B cell (primary cell): ENCODE data around the gene CAMK1D. TPM values are rescaled to one million over a fixed set of nuclear protein-coding genes. Genes with fewer than 3 reads are reported as not detected.

Experiments used
- ATAC-seq: fragments of 200-7000 bp; cut with Tn5 transposase; one replicate; pipeline ENCODE4 v1.10.0; 2021; ENCODE audit warnings: low read depth, mild to moderate bottlenecking, moderate number of reproducible peaks, moderate library complexity
- CTCF ChIA-PET: fragments of 350-600 bp; sonication (Branson Sonifier 250); formaldehyde crosslinking; loops from one replicate; lab custom pipeline; 2021; ENCODE audit warnings: antibody characterized with exemption, inconsistent platforms; lab: Charles Lee
- POLR2A ChIA-PET: fragments of 350-600 bp; sonication (Branson Sonifier 250); formaldehyde crosslinking; loops from one replicate; lab custom pipeline; 2021; ENCODE audit warnings: antibody characterized with exemption; lab: Charles Lee
- DNase-seq: peaks from one replicate; pipeline ENCODE4 v3.0.0; 2013
- H2AFZ ChIP-seq: 2 replicates; pipeline ENCODE4 v1.6.1; 2012; ENCODE audit warnings: mild to moderate bottlenecking, low read depth, low read length; ENCODE audit not compliant: insufficient read depth, poor library complexity, severe bottlenecking
- H3K27ac ChIP-seq, 2 donors: 1 replicate in 1 of 2; 2 replicates in 1 of 2; pipeline ENCODE4 v1.5.1; 2012 to 2013; ENCODE audit warnings: low read length in 2 of 2, mild to moderate bottlenecking in 2 of 2, moderate library complexity in 1 of 2
- H3K27me3 ChIP-seq, 4 experiments: fragments of 200-600 bp in 1 of 4; sonication (generic) in 1 of 4; replicated peaks in 1 of 4; 1 replicate in 2 of 4; 2 replicates in 2 of 4; pipeline versions ENCODE4 v1.6.1 to v1.7.0; 2013 to 2016; ENCODE audit warnings: low read length in 3 of 4, mild to moderate bottlenecking in 2 of 4, mixed read lengths in 1 of 4, moderate library complexity in 1 of 4; ENCODE audit not compliant: insufficient read depth in 4 of 4, control insufficient read depth in 3 of 4; ENCODE audit errors: control extremely low read depth in 1 of 4
- H3K36me3 ChIP-seq, 2 experiments: replicated peaks in 1 of 2; 1 replicate in 1 of 2; 2 replicates in 1 of 2; pipeline versions ENCODE4 v1.6.1 to v1.7.1; 2013; ENCODE audit warnings: low read length in 1 of 2; ENCODE audit not compliant: insufficient read depth in 2 of 2, control insufficient read depth in 1 of 2; ENCODE audit errors: control extremely low read depth in 1 of 2, extremely low read depth in 1 of 2
- H3K4me1 ChIP-seq, 2 donors: fragments of 200-600 bp in 1 of 2; sonication (generic) in 1 of 2; 1 replicate in 1 of 2; 2 replicates in 1 of 2; pipeline versions ENCODE4 v1.5.1 to v1.6.1; 2013 to 2017; ENCODE audit warnings: low read length in 2 of 2; ENCODE audit not compliant: control insufficient read depth in 2 of 2, insufficient read depth in 2 of 2
- H3K4me2 ChIP-seq: replicated peaks from 2 replicates; pipeline ENCODE3; 2012; ENCODE audit warnings: mild to moderate bottlenecking, low read depth, low read length; ENCODE audit not compliant: poor library complexity, severe bottlenecking
- H3K4me3 ChIP-seq, 5 experiments: fragments of 200-600 bp in 1 of 5; sonication (generic) in 1 of 5; 1 replicate in 3 of 5; 2 replicates in 2 of 5; pipeline versions ENCODE4 v1.5.1 to v1.7.0; 2011 to 2016; ENCODE audit warnings: low read length in 4 of 5, mild to moderate bottlenecking in 4 of 5, low read depth in 2 of 5, control low read depth in 1 of 5, moderate library complexity in 1 of 5; ENCODE audit not compliant: insufficient read depth in 1 of 5; ENCODE audit errors: control extremely low read depth in 1 of 5, extremely low read depth in 1 of 5
- H3K79me2 ChIP-seq: fragments of 200-600 bp; sonication (generic); one replicate; pipeline ENCODE4 v1.6.0; 2016; ENCODE audit warnings: low read length; ENCODE audit not compliant: control insufficient read depth, insufficient read depth
- H3K9ac ChIP-seq: fragments of 200-600 bp; sonication (generic); 2 replicates; pipeline ENCODE4 v1.6.1; 2017; ENCODE audit warnings: mild to moderate bottlenecking, low read length, moderate library complexity
- H3K9me3 ChIP-seq, 3 donors: one replicate each; pipeline versions ENCODE4 v1.6.1 to v1.7.1; 2013; ENCODE audit warnings: low read length in 2 of 3; ENCODE audit not compliant: control insufficient read depth in 2 of 3, insufficient read depth in 1 of 3; ENCODE audit errors: control extremely low read depth in 1 of 3
- H4K20me1 ChIP-seq: 2 replicates; pipeline ENCODE4 v1.6.0; 2012; ENCODE audit warnings: mild to moderate bottlenecking, low read length; ENCODE audit not compliant: insufficient read depth, control insufficient read depth, poor library complexity, severe bottlenecking
- H3K27ac Mint-ChIP-seq: one replicate; pipeline ENCODE4 v1.8.0; 2021; ENCODE audit warnings: mixed read lengths
- H3K27me3 Mint-ChIP-seq: one replicate; pipeline ENCODE4 v1.8.0; 2021; ENCODE audit warnings: mixed read lengths
- H3K4me1 Mint-ChIP-seq: one replicate; pipeline ENCODE4 v1.8.0; 2021; ENCODE audit warnings: mixed read lengths
- H3K4me3 Mint-ChIP-seq: one replicate; pipeline ENCODE4 v1.8.0; 2021; ENCODE audit warnings: mixed read lengths
- H3K9me3 Mint-ChIP-seq: one replicate; pipeline ENCODE4 v1.8.0; 2022; ENCODE audit warnings: mixed read lengths; ENCODE audit not compliant: insufficient read depth
- EZH2 ChIP-seq: IDR thresholded peaks from 2 replicates; pipeline ENCODE4 v1.6.1; 2012; ENCODE audit warnings: borderline replicate concordance, low read depth, mild to moderate bottlenecking, moderate library complexity, low read length; ENCODE audit not compliant: insufficient read depth, poor library complexity, severe bottlenecking
- WGBS: methylation state at CpG from one replicate; pipeline ENCODE4 v1.1.5; 2013; ENCODE audit warnings: missing lambda C conversion rate; ENCODE audit not compliant: insufficient coverage; 5-methylcytosine and 5-hydroxymethylcytosine counted together
- intact Hi-C: fragments of 100-400 bp; cut with micrococcal nuclease; formaldehyde crosslinking; loops from one replicate; pipeline ENCODE4 v1.10.0; 2022
- polyA plus RNA-seq: library from polyadenylated mRNA; depleted of rRNA; stranded (reverse); fragments of >200 nt; gene quantifications from 2 replicates; pipeline ENCODE4 v1.2.3, GENCODE V29; 2012
- total RNA-seq, 2 donors: library from RNA; stranded (reverse); fragments of 120-200 nt in 1 of 2; gene quantifications; 1 replicate in 1 of 2; 2 replicates in 1 of 2; pipeline versions ENCODE4 v1.2.3 to v1.2.4, GENCODE V29; 2013 to 2022
- TF ChIP-seq, protein P1 (sequence below): fragments of 200-600 bp; IDR thresholded peaks from one replicate; pipeline ENCODE4 v1.8.0; 2022; ENCODE audit warnings: antibody characterized with exemption, mild to moderate bottlenecking

Gene CAMK1D
- total and polyA plus RNA-seq, 2 donors (not counting 1 experiment from before 2014, with no cell fraction given), result 34.1 to 69.7 TPM

GRCh38 chr10:12634621-12634931 lies 285.2 kb downstream of the CAMK1D start:
- H3K4me3 ChIP-seq, result no peak overlapping the region
- H3K4me3 Mint-ChIP-seq, result no peak overlapping the region
- H3K79me2 ChIP-seq, result peaks cover 93% of the 10 kb centered on the region
- ChIA-PET POLR2A (no interaction called here), CTCF (interaction anchor here (0.7 kb wide), 1 partner anchor 22 kb away, joined by 3 read pairs; no protein-coding TSS in a partner anchor)
- peak overlapping the region; percentile 39 for H3K27ac Mint-ChIP-seq
- H3K27me3 Mint-ChIP-seq, result no peaks in the 10 kb centered on the region
- ATAC-seq, result no peak
- peaks cover 84% of the 10 kb centered on the region for H4K20me1 ChIP-seq
- H3K9me3 ChIP-seq, result no peaks in the 10 kb centered on the region
- 93% methylated on average over 6 of the region's 10 CpGs for WGBS
- peaks cover 32% of the 10 kb centered on the region for H3K4me1 Mint-ChIP-seq
- intact Hi-C loops, result no loop called here
- H3K36me3 ChIP-seq, result peaks cover 0 to 27% of the 10 kb centered on the region in 2 experiments
- H2AFZ ChIP-seq, result no peak overlapping the region
- TF ChIP-seq, protein P1, sequence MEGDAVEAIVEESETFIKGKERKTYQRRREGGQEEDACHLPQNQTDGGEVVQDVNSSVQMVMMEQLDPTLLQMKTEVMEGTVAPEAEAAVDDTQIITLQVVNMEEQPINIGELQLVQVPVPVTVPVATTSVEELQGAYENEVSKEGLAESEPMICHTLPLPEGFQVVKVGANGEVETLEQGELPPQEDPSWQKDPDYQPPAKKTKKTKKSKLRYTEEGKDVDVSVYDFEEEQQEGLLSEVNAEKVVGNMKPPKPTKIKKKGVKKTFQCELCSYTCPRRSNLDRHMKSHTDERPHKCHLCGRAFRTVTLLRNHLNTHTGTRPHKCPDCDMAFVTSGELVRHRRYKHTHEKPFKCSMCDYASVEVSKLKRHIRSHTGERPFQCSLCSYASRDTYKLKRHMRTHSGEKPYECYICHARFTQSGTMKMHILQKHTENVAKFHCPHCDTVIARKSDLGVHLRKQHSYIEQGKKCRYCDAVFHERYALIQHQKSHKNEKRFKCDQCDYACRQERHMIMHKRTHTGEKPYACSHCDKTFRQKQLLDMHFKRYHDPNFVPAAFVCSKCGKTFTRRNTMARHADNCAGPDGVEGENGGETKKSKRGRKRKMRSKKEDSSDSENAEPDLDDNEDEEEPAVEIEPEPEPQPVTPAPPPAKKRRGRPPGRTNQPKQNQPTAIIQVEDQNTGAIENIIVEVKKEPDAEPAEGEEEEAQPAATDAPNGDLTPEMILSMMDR, result no peak
- TF ChIP-seq EZH2, result no peak
- H3K27me3 ChIP-seq, result no peaks in the 10 kb centered on the region
- no peaks in the 10 kb centered on the region for H3K9me3 Mint-ChIP-seq
- DNase-seq, result no peak
- H3K9ac ChIP-seq, result no peak overlapping the region
- H3K27ac ChIP-seq, result no peak overlapping the region
- H3K4me1 ChIP-seq, result peaks cover 0 to 3% of the 10 kb centered on the region in 2 donors
- no peak overlapping the region for H3K4me2 ChIP-seq

- peaks cover 93% of the 10 kb centered on the region for H3K79me2 ChIP-seq
- Mint-ChIP-seq H3K9me3 (no peaks in the 10 kb centered on the region), H3K27ac (no peak overlapping the region), H3K4me1 (peaks cover 31% of the 10 kb centered on the region), H3K4me3 (no peak overlapping the region), H3K27me3 (no peaks in the 10 kb centered on the region)
- no peak overlapping the region for H3K9ac ChIP-seq
- no peak overlapping the region for H3K4me3 ChIP-seq
- ChIA-PET CTCF (no interaction called here), POLR2A (no interaction called here)
- intact Hi-C loops, result no loop called here
- H3K9me3 ChIP-seq, result no peaks in the 10 kb centered on the region
- WGBS, result 91% methylated on average over 10 of the region's 10 CpGs
- no peaks in the 10 kb centered on the region for H3K27me3 ChIP-seq
- ATAC-seq (no peak), DNase-seq (no peak)
- TF ChIP-seq, protein P1, result no peak
- no peak for TF ChIP-seq EZH2
- no peak overlapping the region for H3K4me2 ChIP-seq
- no peak overlapping the region for H2AFZ ChIP-seq
- peaks cover 0 to 3% of the 10 kb centered on the region in 2 donors for H3K4me1 ChIP-seq
- peaks cover 84% of the 10 kb centered on the region for H4K20me1 ChIP-seq
- no peak overlapping the region for H3K27ac ChIP-seq
- peaks cover 0 to 32% of the 10 kb centered on the region in 2 experiments for H3K36me3 ChIP-seq
These were observed 285.8 kb downstream of the CAMK1D start for GRCh38 chr10:12635127-12635541.
